Heart right ventricle (tissue), 16 donors: ENCODE measurements around the gene SHROOM1. TPM values are rescaled to one million over a fixed set of nuclear protein-coding genes. Genes with fewer than 3 reads are reported as not detected.

Source experiments
- ATAC-seq, 8 donors: fragments of 200-7000 bp; cut with Tn5 transposase; one replicate each; pipeline ENCODE4 v1.9.1; 2020; ENCODE audit warnings: mild to moderate bottlenecking in 8 of 8, moderate library complexity in 8 of 8, moderate number of reproducible peaks in 1 of 8
- DNase-seq, 2 donors: peaks; one replicate each; pipeline ENCODE4 v3.0.0-alpha.2; 2020
- H3K27ac ChIP-seq, 10 donors: fragments of 200-600 bp; sonication (generic) in 2 of 10; one replicate each; pipeline versions ENCODE4 v1.5.0 to v1.8.0; 2020 to 2022; ENCODE audit warnings: mild to moderate bottlenecking in 3 of 10
- H3K27me3 ChIP-seq, 7 donors: fragments of 200-600 bp; one replicate each; pipeline ENCODE4 v1.8.0; 2021 to 2022; ENCODE audit warnings: mild to moderate bottlenecking in 2 of 7
- H3K36me3 ChIP-seq, 9 donors: fragments of 200-600 bp; sonication (generic) in 1 of 9; one replicate each; pipeline versions ENCODE4 v1.5.0 to v1.8.0; 2020 to 2022; ENCODE audit warnings: mild to moderate bottlenecking in 2 of 9
- H3K4me1 ChIP-seq, 9 donors: fragments of 200-600 bp; sonication (generic) in 1 of 9; one replicate each; pipeline versions ENCODE4 v1.5.0 to v1.8.0; 2020 to 2022; ENCODE audit warnings: mild to moderate bottlenecking in 4 of 9
- H3K4me3 ChIP-seq, 10 donors: fragments of 200-600 bp; sonication (generic) in 2 of 10; one replicate each; pipeline versions ENCODE4 v1.5.0 to v1.8.0; 2020 to 2022; ENCODE audit warnings: mild to moderate bottlenecking in 7 of 10, moderate library complexity in 2 of 10
- H3K9me3 ChIP-seq, 11 donors: fragments of 200-600 bp in 10 of 11; sonication (generic) in 2 of 11; one replicate each; pipeline versions ENCODE4 v1.5.0 to v1.8.0; 2013 to 2022; ENCODE audit warnings: mild to moderate bottlenecking in 2 of 11, control low read depth in 1 of 11, moderate library complexity in 1 of 11
- CTCF ChIP-seq, 9 donors: fragments of 200-600 bp; sonication (generic) in 2 of 9; IDR thresholded peaks; one replicate each; pipeline versions ENCODE4 v1.5.0 to v1.8.0; 2021 to 2022; ENCODE audit warnings: antibody characterized with exemption in 9 of 9, mild to moderate bottlenecking in 5 of 9, moderate library complexity in 1 of 9
- WGBS, 2 donors: extraction: QIAGEN DNeasy Blood & Tissue Kit; methylation state at CpG; one replicate each; pipeline ENCODE4 v1.1.7; 2013; ENCODE audit warnings: inconsistent platforms in 1 of 2; 5-methylcytosine and 5-hydroxymethylcytosine counted together
- intact Hi-C, 10 donors: fragments of 100-400 bp; cut with DNase I; formaldehyde crosslinking; loops; one replicate each; pipeline versions ENCODE4 v1.11.1 to v1.14.2; 2022
- polyA plus RNA-seq, 2 donors: library from polyadenylated mRNA; stranded (reverse); fragments of 200-250 nt; gene quantifications; one replicate each; pipeline ENCODE4 v1.2.3, GENCODE V29; 2013
- total RNA-seq, 10 donors: library from RNA; stranded (reverse); fragmentation: NEBNext Ultra II Directional in 3 of 10; extraction: Animal tissue kit (Norgen Biotek cat#: 25700) in 3 of 10; gene quantifications; one replicate each; pipeline versions ENCODE4 v1.2.1 to v1.2.4, GENCODE V29; 2021 to 2023
- donor health status: Arrhythmogenic right ventricular cardiomyopathy.
- donor health status: ischemic (EF 13 %, LVEDD 7.1; RV severe dilation, severe dysfunction).
- donor health status: healthy with polysubstance abuse.
- donor health status: DM: no; HTN: yes; CAD: no.
- donor health status: DM: no; HTN: no; CAD: no.
- donor health status: ischemic (EF 25% LVEDD 6.9; RV normal size, moderate dysfunction).
- donor health status: ischemic (EF 25% LVEDD 5.7; RV mildly dilated, moderate dysfunction).
- donor health status: healthy.
- donor health status: DM: yes; HTN: yes; CAD: no.
- donor health status: Ischemic cardiomyopathy.
- donor health status: ischemic (EF 35%, LVEDD 5.7; RV mildly dilated, moderate dysfunction).
- donor health status: nonischemic (EF 11% LVEDD 7.7; RV severe dilation, severe dysfunction).
- donor health status: DM: yes; HTN: yes; CAD: no.
- donor health status: PGD.
- donor health status: ischemic (EF 29% LVEDD 5.4; RV normal size, mild dysfunction).
- donor health status: nonischemic (EF 23%, LVEDD 6.1; RV moderate dilation, normal function).

The SHROOM1 gene
- total and polyA plus RNA-seq, 12 donors, result 3.2 to 10.8 (median 4.1) TPM

- Histone ChIP-seq H3K4me1 (peaks cover 6 to 41% (median 28%) of the 10 kb centered on the region in 9 donors), H3K27me3 (peaks cover 0 to 86% (median 0%) of the 10 kb centered on the region in 7 donors), H3K9me3 (no peaks in the 10 kb centered on the region), H3K36me3 (peaks cover 0 to 21% (median 0%) of the 10 kb centered on the region in 9 donors), H3K4me3 (no peak overlapping the region), H3K27ac (no peak overlapping the region)
- WGBS, 2 donors, result 65 to 67% methylated on average over 6 of the region's 6 CpGs
- DNase-seq, result no peak
- TF ChIP-seq CTCF (IDR thresholded peaks at IDR 0.05), result no peak
- no peak for ATAC-seq
- intact Hi-C loops, result loop anchor here in 5 of 10 donors (5.0 to 10.0 kb wide), 4 partner anchors 56 to 452 kb away; no protein-coding TSS in a partner anchor
Observed at GRCh38 chr5:132826424-132827082, 3.9 kb downstream of the SHROOM1 start.

- H3K27me3 ChIP-seq, result peaks cover 0 to 81% (median 0%) of the 10 kb centered on the region in 7 donors
- H3K4me1 ChIP-seq, result peaks cover 6 to 37% (median 27%) of the 10 kb centered on the region in 9 donors
- WGBS, 2 donors, result 39 to 53% methylated on average over 43 of the region's 43 CpGs
- no peak overlapping the region for H3K27ac ChIP-seq
- intact Hi-C loops, result loop anchor here in 5 of 10 donors (5.0 to 10.0 kb wide), 4 partner anchors 56 to 451 kb away; no protein-coding TSS in a partner anchor
- H3K36me3 ChIP-seq, result peaks cover 0 to 21% (median 0%) of the 10 kb centered on the region in 9 donors
- H3K4me3 ChIP-seq, result peak overlapping the region in 8 of 10 donors; percentile 21 to 37 (median 32)
- ATAC-seq (no peak), DNase-seq (no peak)
- no peaks in the 10 kb centered on the region for H3K9me3 ChIP-seq
- no peak for TF ChIP-seq CTCF (IDR thresholded peaks at IDR 0.05)
Observed at GRCh38 chr5:132825834-132826391, 4.5 kb downstream of the SHROOM1 start.

- peak overlapping the region in 8 of 10 donors; percentile 21 to 37 (median 32) for H3K4me3 ChIP-seq
- 66 to 68% methylated on average over 71 of the region's 71 CpGs for WGBS, 2 donors
- no peaks in the 10 kb centered on the region for H3K9me3 ChIP-seq
- DNase-seq, result no peak
- H3K27me3 ChIP-seq, result peaks cover 0 to 74% (median 0%) of the 10 kb centered on the region in 7 donors
- no peak overlapping the region for H3K27ac ChIP-seq
- intact Hi-C loops, result loop anchor here in 5 of 10 donors (5.0 to 10.0 kb wide), 4 partner anchors 57 to 450 kb away; no protein-coding TSS in a partner anchor
- no peak for TF ChIP-seq CTCF (IDR thresholded peaks at IDR 0.05)
- peaks cover 0 to 21% (median 0%) of the 10 kb centered on the region in 9 donors for H3K36me3 ChIP-seq
- ATAC-seq, result no peak
- H3K4me1 ChIP-seq, result peaks cover under 1 to 35% (median 25%) of the 10 kb centered on the region in 9 donors
Observed at GRCh38 chr5:132825033-132825833, 5.2 kb downstream of the SHROOM1 start.

- Histone ChIP-seq H3K36me3 (peaks cover 0 to 21% (median 0%) of the 10 kb centered on the region in 9 donors), H3K4me3 (no peak overlapping the region), H3K27ac (no peak overlapping the region), H3K9me3 (no peaks in the 10 kb centered on the region), H3K27me3 (peaks cover 0 to 72% (median 3%) of the 10 kb centered on the region in 7 donors), H3K4me1 (peaks cover 0 to 35% (median 23%) of the 10 kb centered on the region in 9 donors)
- ATAC-seq (no peak), DNase-seq (no peak)
- WGBS, 2 donors, result 92 to 94% methylated on average over 3 of the region's 3 CpGs
- TF ChIP-seq CTCF (IDR thresholded peaks at IDR 0.05), result no peak
- intact Hi-C loops, result loop anchor here in 9 of 10 donors (5.0 to 10.0 kb wide), 9 partner anchors 67 to 450 kb away; partner anchors contain the start of genes CCNI2 (in 2 of the 9) and KIF3A (in 1 of the 9)
Observed at GRCh38 chr5:132824426-132824825, 6.0 kb downstream of the SHROOM1 start.
